Muscle layer of colon (tissue), 2 donors: ENCODE measurements around the gene ZNF431.
"Not testable (repeated sequence)": the region's sequence is repeated elsewhere in the genome, so short reads cannot be mapped to it uniquely, and the experiment has no call there.

Experiments used
- H3K27ac ChIP-seq: one replicate; pipeline ENCODE4 v1.7.0; 2013; ENCODE audit warnings: low read depth, mild to moderate bottlenecking, low read length, moderate library complexity
- H3K27me3 ChIP-seq, 2 donors: one replicate each; pipeline ENCODE4 v1.7.0; 2013; ENCODE audit warnings: low read length in 2 of 2, mild to moderate bottlenecking in 2 of 2; ENCODE audit not compliant: insufficient read depth in 2 of 2, control insufficient read depth in 1 of 2
- H3K36me3 ChIP-seq: one replicate; pipeline ENCODE4 v1.7.0; 2013; ENCODE audit warnings: mild to moderate bottlenecking, low read length; ENCODE audit not compliant: insufficient read depth
- H3K4me1 ChIP-seq: one replicate; pipeline ENCODE4 v1.7.0; 2013; ENCODE audit warnings: mild to moderate bottlenecking, low read length; ENCODE audit not compliant: insufficient read depth
- H3K4me3 ChIP-seq, 2 donors: one replicate each; pipeline ENCODE4 v1.7.0; 2013; ENCODE audit warnings: low read length in 2 of 2, low read depth in 1 of 2, mild to moderate bottlenecking in 1 of 2, moderate library complexity in 1 of 2
- H3K9ac ChIP-seq: one replicate; pipeline ENCODE4 v1.7.0; 2013; ENCODE audit warnings: low read length
- H3K9me3 ChIP-seq: one replicate; pipeline ENCODE4 v1.7.0; 2013; ENCODE audit warnings: mild to moderate bottlenecking, low read length
- donor health status: abdominal sarcoma.
- donor health status: Adenocarcinoma of cecum.

The ZNF431 gene

DNA sequence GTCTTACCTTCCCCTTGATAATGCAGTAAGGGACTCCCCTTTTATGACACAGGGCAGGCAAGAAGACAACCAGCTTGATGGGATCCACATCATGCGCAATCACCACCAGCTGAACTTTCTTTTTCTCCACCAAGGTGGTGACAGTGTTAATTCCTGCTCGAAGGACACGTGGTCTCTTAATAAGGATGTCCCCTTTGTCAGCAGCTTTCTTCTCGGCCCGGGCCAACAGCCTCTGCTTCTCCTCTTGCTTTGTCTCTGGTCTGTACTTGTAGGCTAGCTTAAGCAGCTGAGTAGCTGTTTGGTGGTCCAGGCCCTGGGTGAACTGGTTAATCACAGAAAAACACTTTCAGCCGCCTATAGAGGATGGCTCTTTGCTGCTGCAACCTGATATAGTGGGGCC lies 8.0 kb downstream of the ZNF431 start:
- H3K4me1 ChIP-seq, result peaks cover 20% of the 10 kb centered on the region
- H3K9ac ChIP-seq, result no peak overlapping the region
- H3K27me3 ChIP-seq, result no peaks in the 10 kb centered on the region
- H3K36me3 ChIP-seq, result peaks cover 34% of the 10 kb centered on the region
- no peak overlapping the region for H3K27ac ChIP-seq
- H3K9me3 ChIP-seq, result no peaks in the 10 kb centered on the region
- H3K4me3 ChIP-seq, result no peak overlapping the region

DNA sequence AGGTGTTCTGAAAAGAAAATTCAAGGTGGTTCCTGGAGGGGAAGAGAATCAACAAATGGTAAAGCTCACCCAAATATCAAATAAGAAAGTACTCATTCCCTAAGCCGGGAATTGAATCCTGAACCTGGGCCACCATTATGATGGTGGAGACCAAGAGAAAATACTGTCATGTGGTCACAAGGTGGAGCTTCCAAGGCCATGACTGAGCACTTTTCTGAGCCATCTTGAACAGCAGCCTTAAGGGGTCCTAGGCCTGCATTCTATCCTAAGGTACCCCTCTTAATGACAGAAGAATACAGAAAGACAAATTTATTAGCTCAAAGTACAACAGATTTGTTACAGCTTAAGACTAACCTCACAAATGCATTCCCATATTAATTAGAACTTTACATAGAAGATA lies 9.6 kb downstream of the ZNF431 start:
- no peak overlapping the region for H3K27ac ChIP-seq
- peaks cover 29% of the 10 kb centered on the region for H3K36me3 ChIP-seq
- no peak overlapping the region for H3K9ac ChIP-seq
- H3K4me3 ChIP-seq, result no peak overlapping the region
- peaks cover 20% of the 10 kb centered on the region for H3K4me1 ChIP-seq
- H3K27me3 ChIP-seq, result no peaks in the 10 kb centered on the region
- no peaks in the 10 kb centered on the region for H3K9me3 ChIP-seq

DNA sequence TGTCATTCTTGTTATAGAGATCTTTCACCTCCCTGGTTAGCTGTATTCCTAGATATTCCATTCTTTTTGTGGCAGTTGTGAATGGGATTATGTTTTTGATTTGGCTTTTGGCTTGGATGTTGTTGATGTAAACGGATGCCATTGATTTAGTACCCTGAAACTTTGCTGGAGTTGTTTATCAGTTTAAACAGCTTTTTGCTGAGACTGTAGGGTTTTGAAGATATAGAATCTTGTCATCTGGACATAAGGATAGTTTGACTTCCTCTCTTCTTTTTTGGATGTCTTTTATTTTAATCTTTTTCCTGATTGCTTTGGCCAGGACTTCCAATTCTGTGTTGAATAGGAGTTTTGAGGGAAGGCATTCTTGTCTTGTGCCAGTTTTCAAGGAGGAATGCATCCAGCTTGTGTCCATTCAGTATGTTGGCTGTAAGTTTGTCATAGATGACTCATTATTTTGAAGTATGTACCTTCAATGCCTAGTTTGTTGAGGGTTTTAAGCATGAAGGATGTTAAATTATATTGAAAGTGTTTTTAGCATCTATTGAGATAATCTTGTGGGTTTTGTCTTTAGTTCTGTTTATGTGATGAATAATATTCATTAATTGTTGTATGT lies 16.8 kb downstream of the ZNF431 start:
- Histone ChIP-seq H3K27me3 (no peaks in the 10 kb centered on the region), H3K4me3 (no peak overlapping the region), H3K9me3 (no peaks in the 10 kb centered on the region), H3K4me1 (no peaks in the 10 kb centered on the region), H3K36me3 (no peaks in the 10 kb centered on the region), H3K9ac (no peak overlapping the region), H3K27ac (no peak overlapping the region)

DNA sequence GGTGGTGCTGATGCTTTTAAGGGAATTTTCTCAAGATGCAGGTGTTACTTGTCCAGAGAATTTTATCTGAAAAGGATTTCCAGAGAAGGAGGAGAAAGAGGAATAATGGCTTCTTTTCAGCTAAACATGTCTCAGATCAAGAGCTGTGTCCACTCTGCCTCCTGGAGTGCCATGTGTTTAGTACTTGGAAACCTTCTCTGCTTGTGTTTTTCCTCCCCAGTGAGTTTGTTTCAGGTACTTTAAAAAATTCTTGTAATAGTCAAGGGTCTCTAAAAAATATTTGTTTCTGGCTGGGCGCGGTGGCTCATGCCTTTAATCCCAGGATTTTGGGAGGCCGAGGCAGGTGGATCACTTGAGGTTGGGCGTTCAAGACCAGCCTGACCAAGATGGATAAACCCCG lies 22.7 kb downstream of the ZNF431 start:
- H3K27me3 ChIP-seq, result no peaks in the 10 kb centered on the region
- no peaks in the 10 kb centered on the region for H3K4me1 ChIP-seq
- no peak overlapping the region for H3K27ac ChIP-seq
- no peaks in the 10 kb centered on the region for H3K36me3 ChIP-seq
- H3K9me3 ChIP-seq, result no peaks in the 10 kb centered on the region
- H3K4me3 ChIP-seq, result no peak overlapping the region
- H3K9ac ChIP-seq, result no peak overlapping the region

DNA sequence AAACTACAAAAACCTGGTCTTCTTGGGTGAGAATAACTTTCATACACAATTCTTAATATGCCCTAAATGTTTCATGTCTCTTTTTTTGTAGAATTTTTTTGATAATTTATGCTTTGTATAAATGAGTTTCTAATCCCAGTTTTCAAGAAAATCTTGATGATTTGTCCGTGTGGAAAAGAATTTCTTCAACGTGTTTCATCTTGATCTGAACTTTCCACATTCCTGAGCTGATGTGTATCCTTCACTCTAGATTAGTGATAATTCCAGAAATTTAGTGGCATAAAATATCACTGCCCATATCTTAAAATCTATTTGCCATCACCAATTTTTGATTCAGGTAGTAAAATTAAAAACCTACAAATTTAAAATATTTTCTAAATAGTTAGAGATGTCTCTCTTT lies 24.6 kb downstream of the ZNF431 start:
- H3K36me3 ChIP-seq, result no peaks in the 10 kb centered on the region
- H3K4me1 ChIP-seq, result no peaks in the 10 kb centered on the region
- H3K9ac ChIP-seq, result no peak overlapping the region
- H3K27me3 ChIP-seq, result no peaks in the 10 kb centered on the region
- H3K4me3 ChIP-seq, result no peak overlapping the region
- no peak overlapping the region for H3K27ac ChIP-seq
- H3K9me3 ChIP-seq, result no peaks in the 10 kb centered on the region

DNA sequence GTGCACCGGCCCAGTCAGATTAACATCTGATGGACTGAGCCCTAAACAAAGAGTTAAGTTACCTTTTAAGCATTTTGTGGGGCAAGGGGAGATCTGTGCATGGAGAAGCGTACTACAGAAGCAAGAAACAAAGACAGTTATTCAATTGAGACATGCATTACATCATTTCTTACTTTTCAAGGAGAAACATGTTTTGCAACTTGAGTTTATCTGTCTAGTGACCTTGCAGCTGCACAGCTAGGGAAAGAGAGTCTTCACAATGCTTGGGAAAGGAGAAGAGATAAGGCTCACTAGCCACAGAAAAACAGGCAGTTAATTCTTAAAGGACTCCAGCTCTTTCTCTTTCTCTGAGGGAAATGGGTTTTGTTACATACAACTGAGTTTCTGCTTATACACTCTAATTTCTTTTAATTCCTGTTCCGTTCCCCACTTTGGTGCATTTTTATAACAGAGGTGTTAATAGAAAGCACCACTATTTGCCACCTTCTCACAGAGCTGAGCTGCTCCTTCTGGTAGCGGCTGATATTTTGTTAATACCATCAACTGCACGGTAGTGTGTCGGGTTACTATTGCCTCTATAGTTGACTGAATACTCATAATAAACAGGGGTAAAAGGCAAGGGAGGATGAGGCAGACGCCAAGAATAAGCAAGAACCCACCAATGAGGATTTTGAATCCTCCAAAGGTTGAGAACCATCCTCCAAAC lies 55.9 kb downstream of the ZNF431 start:
- H3K4me3 ChIP-seq, result no peak overlapping the region
- no peaks in the 10 kb centered on the region for H3K36me3 ChIP-seq
- no peaks in the 10 kb centered on the region for H3K27me3 ChIP-seq
- H3K9me3 ChIP-seq, result no peaks in the 10 kb centered on the region
- H3K9ac ChIP-seq, result no peak overlapping the region
- H3K4me1 ChIP-seq, result no peaks in the 10 kb centered on the region
- H3K27ac ChIP-seq, result no peak overlapping the region

DNA sequence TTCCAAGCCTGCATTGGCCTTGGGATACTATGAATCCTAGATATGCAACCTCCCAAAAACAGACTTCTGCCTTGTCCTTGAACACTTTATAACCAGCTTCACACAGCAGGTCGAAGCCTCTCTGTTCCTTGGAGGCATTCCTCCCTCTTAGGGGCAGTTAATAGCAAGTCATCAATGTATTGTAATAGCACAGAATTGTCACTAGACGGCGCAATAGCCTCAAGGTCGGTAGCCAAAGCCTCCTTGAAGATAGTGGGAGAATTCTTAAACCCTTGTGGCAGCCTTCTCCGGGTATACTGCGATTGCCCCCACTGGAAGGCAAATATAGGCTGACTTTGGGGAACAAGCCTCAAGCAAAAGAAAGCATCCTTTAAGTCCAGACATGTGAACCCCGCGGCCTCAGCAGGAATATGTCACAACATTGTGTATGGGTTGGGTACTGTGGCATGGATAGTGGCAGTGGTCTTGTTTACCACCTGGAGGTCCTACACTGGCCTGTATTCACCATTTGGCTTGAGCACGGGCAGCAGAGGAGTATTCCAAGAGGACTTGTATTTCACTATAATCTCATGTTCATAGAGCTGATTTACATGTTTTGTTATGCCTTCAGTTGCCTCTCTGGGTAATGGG lies 61.1 kb downstream of the ZNF431 start:
- H3K27me3 ChIP-seq, result no peaks in the 10 kb centered on the region
- no peaks in the 10 kb centered on the region for H3K36me3 ChIP-seq
- no peaks in the 10 kb centered on the region for H3K9me3 ChIP-seq
- H3K9ac ChIP-seq, result no peak overlapping the region
- H3K4me1 ChIP-seq, result no peaks in the 10 kb centered on the region
- no peak overlapping the region for H3K27ac ChIP-seq
- no peak overlapping the region for H3K4me3 ChIP-seq

DNA sequence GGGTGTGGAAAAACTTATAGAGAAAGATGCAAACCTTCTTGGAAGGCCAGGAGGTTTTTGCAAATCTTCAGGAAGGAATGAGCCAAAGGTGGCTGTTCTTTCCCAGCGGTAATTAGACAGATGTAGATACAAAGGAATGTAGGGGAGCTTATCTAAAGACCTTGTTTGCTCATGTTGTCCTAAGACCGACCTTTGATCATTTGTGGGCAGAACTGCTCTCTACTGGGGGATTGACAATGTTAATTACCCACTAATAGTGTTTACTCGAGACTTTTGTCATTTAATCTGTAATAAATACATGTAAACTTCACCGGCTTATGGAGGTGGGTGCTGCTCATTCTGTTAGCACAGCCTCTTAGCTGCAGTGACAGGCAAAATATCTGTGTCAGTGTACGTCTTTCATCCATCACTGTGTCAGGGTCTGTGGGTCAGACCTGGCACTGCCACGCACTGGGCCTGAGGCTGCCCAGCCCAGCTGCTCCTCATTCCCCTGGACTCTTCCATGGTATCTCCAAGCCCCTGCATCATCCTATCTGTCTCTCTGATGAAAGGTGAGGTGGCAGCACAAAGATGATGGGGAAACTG lies 68.3 kb downstream of the ZNF431 start:
- Histone ChIP-seq H3K27ac (no peak overlapping the region), H3K9me3 (no peaks in the 10 kb centered on the region), H3K9ac (no peak overlapping the region), H3K4me1 (no peaks in the 10 kb centered on the region), H3K36me3 (no peaks in the 10 kb centered on the region), H3K4me3 (no peak overlapping the region), H3K27me3 (no peaks in the 10 kb centered on the region)

DNA sequence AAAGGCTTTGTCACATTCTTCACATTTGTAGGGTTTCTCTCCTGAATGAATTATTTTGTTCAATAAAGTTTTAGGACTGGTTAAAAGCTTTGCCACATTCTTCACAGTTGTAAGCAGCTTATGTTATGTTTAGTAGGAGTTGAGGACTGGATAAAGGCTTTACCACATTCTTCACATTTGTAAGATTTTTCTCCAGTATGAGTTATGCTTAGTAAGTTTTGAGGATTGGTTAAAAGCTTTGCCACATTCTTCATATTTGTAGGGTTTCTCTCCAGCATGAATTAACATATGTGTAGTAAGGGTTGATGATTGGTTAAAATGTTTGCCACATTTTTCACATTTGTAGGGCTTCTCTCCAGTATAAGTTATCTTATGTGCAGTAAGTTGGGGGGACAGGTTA lies 79.9 kb downstream of the ZNF431 start:
- no peaks in the 10 kb centered on the region for H3K36me3 ChIP-seq
- no peaks in the 10 kb centered on the region for H3K4me1 ChIP-seq
- no peak overlapping the region for H3K4me3 ChIP-seq
- H3K27ac ChIP-seq, result no peak overlapping the region
- H3K27me3 ChIP-seq, result no peaks in the 10 kb centered on the region
- no peak overlapping the region for H3K9ac ChIP-seq
- no peaks in the 10 kb centered on the region for H3K9me3 ChIP-seq

DNA sequence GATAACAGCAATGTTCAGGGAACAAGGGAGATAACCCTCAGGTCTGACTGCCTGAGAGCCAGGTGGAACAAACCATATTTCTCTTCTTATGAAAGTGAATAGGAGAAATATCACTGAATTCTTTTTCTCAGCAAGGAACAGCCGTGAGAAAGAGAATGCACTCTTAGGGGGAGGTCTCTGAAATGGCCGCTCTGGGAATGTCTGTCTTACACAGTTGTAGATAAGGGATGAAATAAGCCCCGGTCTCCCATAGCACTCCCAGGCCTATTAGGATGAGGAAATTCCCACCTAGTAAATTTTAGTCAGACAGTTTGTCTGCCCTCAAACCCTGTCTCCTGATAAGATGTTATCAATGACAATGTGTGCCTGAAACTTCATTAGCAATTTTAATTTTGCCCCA lies 88.1 kb downstream of the ZNF431 start:
- not testable (repeated sequence) for H3K27ac ChIP-seq

DNA sequence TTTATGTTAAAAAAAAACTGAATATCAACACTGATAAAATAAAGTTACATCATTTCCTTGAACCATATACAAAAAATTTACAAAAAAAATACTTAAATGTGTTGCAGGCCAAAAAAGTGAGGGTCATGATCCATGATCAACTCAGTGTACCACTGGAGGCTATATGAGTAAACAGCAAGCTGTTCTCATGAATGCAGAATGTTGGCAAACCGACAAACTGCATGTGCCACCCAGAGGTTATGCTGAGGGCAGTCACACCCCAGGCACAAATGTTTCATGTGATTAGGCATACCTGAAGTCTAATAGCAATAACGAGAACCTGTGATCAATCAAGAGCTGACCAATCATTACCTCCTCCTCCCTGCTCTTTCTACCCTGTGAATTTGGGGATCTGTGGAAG lies 91.9 kb downstream of the ZNF431 start:
- H3K4me1 ChIP-seq, result no peaks in the 10 kb centered on the region
- no peak overlapping the region for H3K9ac ChIP-seq
- no peak overlapping the region for H3K27ac ChIP-seq
- no peaks in the 10 kb centered on the region for H3K27me3 ChIP-seq
- no peaks in the 10 kb centered on the region for H3K36me3 ChIP-seq
- no peaks in the 10 kb centered on the region for H3K9me3 ChIP-seq
- no peak overlapping the region for H3K4me3 ChIP-seq

More for the DNA sequence above, 88.1 kb downstream of the ZNF431 start:
- not testable (repeated sequence) for H3K4me1 ChIP-seq, H3K9me3 ChIP-seq, H3K4me3 ChIP-seq, H3K27me3 ChIP-seq, H3K9ac ChIP-seq, H3K36me3 ChIP-seq
